Stimulated activated naive CD4-positive, alpha-beta T cell treated with Interleukin-2 at 50 U/mL for 16 hours (primary cell): Measurements from ENCODE around the gene KLHL28.
A peak's percentile ranks its signal among the peaks of the same experiment; 100 is the strongest.
"Not testable (repeated sequence)": the region's sequence is repeated elsewhere in the genome, so short reads cannot be mapped to it uniquely, and the experiment has no call there.

Experiments
- DNase-seq: peaks from one replicate; lab custom pipeline; 2025; lab: John Stamatoyannopoulos, UW

Gene KLHL28

GRCh38 chr14:44897041-44897844 lies 64.5 kb downstream of the KLHL28 start:
- DNase-seq: peak; percentile 97

- DNase-seq: no peak
Measured at GRCh38 chr14:44896275-44897040, 65.3 kb downstream of the KLHL28 start.

GRCh38 chr14:44895716-44896115 lies 66.0 kb downstream of the KLHL28 start:
- no peak for DNase-seq

- DNase-seq: no peak
Measured at GRCh38 chr14:44893535-44893934, 68.2 kb downstream of the KLHL28 start.

GRCh38 chr14:44891726-44892372 lies 69.9 kb downstream of the KLHL28 start:
- DNase-seq: not testable (repeated sequence)

- DNase-seq: no peak
Measured at GRCh38 chr14:44889595-44890471, 71.9 kb downstream of the KLHL28 start.

GRCh38 chr14:44887596-44887955 lies 74.2 kb downstream of the KLHL28 start:
- no peak for DNase-seq

- no peak for DNase-seq
Measured at GRCh38 chr14:44886860-44887595, 74.7 kb downstream of the KLHL28 start.

GRCh38 chr14:44880791-44881190 lies 81.0 kb downstream of the KLHL28 start:
- no peak for DNase-seq
